NT2/D1 (cell line): ENCODE data around the gene ABCB8.

ENCODE experiments used
- DNase-seq: peaks from one replicate; pipeline ENCODE4 v3.0.0-alpha.2; 2011; ENCODE audit warnings: low read depth, low spot score
- H3K27me3 ChIP-seq: 2 replicates; pipeline ENCODE4 v1.6.0; 2011; ENCODE audit warnings: mild to moderate bottlenecking; ENCODE audit not compliant: insufficient read length, insufficient read depth
- H3K36me3 ChIP-seq: 2 replicates; pipeline ENCODE4 v1.6.1; 2011; ENCODE audit warnings: mild to moderate bottlenecking, low read length, mixed read lengths; ENCODE audit not compliant: insufficient read depth, insufficient read length
- H3K4me1 ChIP-seq: 2 replicates; pipeline ENCODE4 v1.5.1; 2011; ENCODE audit not compliant: insufficient read depth, insufficient read length
- H3K4me3 ChIP-seq: 2 replicates; pipeline ENCODE4 v1.5.1; 2011; ENCODE audit warnings: low read depth; ENCODE audit not compliant: insufficient read length
- H3K9ac ChIP-seq: 2 replicates; pipeline ENCODE4 v1.6.0; 2011; ENCODE audit warnings: low read depth; ENCODE audit not compliant: insufficient read length
- H3K9me3 ChIP-seq: 2 replicates; pipeline ENCODE4 v1.5.1; 2011; ENCODE audit warnings: mild to moderate bottlenecking, low read length; ENCODE audit not compliant: insufficient read depth
- SUZ12 ChIP-seq: IDR thresholded peaks from 2 replicates; pipeline ENCODE4 v1.6.1; 2011; ENCODE audit not compliant: insufficient read length, insufficient read depth; ENCODE audit errors: extremely low read depth
- YY1 ChIP-seq: IDR thresholded peaks from 2 replicates; pipeline ENCODE4 v1.6.1; 2011; ENCODE audit not compliant: insufficient read length, insufficient read depth
- ZNF274 ChIP-seq: IDR thresholded peaks from 2 replicates; pipeline ENCODE4 v1.6.1; 2011; ENCODE audit warnings: mild to moderate bottlenecking, low read depth, low read length

Gene ABCB8

GRCh38 chr7:151046603-151047573 is 18.6 kb downstream of the ABCB8 start:
- no peak overlapping the region for H3K9ac ChIP-seq
- H3K27me3 ChIP-seq = peaks cover 20% of the 10 kb centered on the region
- DNase-seq = no peak
- TF ChIP-seq SUZ12 (no peak), YY1 (no peak), ZNF274 (no peak)
- H3K4me3 ChIP-seq = no peak overlapping the region
- H3K4me1 ChIP-seq = peaks cover 3% of the 10 kb centered on the region
- H3K36me3 ChIP-seq = peaks cover 35% of the 10 kb centered on the region
- no peaks in the 10 kb centered on the region for H3K9me3 ChIP-seq

GRCh38 chr7:151047976-151048815 is 19.9 kb downstream of the ABCB8 start, which contains the start of gene ASIC3:
ASIC3 (plus strand) TSS chr7:151048531; CDS start chr7:151048886, 355 bp downstream.
- H3K9ac ChIP-seq = no peak within 1 kb of the TSS
- H3K9me3 ChIP-seq = no peaks in the 10 kb centered on the region
- H3K4me3 ChIP-seq = no peak within 1 kb of the TSS
- peaks cover 26% of the 10 kb centered on the region for H3K27me3 ChIP-seq
- no peak for DNase-seq
- H3K4me1 ChIP-seq = peaks cover 3% of the 10 kb centered on the region
- no peak for TF ChIP-seq SUZ12
- TF ChIP-seq ZNF274 = no peak
- no peak for TF ChIP-seq YY1
- peaks cover 24% of the 10 kb centered on the region for H3K36me3 ChIP-seq

- Histone ChIP-seq H3K9ac (no peak overlapping the region), H3K36me3 (peaks cover 21% of the 10 kb centered on the region), H3K27me3 (peaks cover 26% of the 10 kb centered on the region), H3K4me3 (no peak overlapping the region), H3K4me1 (peaks cover 3% of the 10 kb centered on the region), H3K9me3 (no peaks in the 10 kb centered on the region)
- TF ChIP-seq SUZ12 (no peak), ZNF274 (no peak), YY1 (no peak)
- DNase-seq = no peak
These were observed 20.7 kb downstream of the ABCB8 start for GRCh38 chr7:151048911-151049463.

- Histone ChIP-seq H3K27me3 (peaks cover 29% of the 10 kb centered on the region), H3K4me3 (no peak overlapping the region), H3K36me3 (peaks cover 11% of the 10 kb centered on the region), H3K4me1 (peaks cover 8% of the 10 kb centered on the region), H3K9ac (peak overlapping the region; percentile 21), H3K9me3 (no peaks in the 10 kb centered on the region)
- TF ChIP-seq YY1 (no peak), SUZ12 (no peak), ZNF274 (no peak)
- DNase-seq = peak; percentile 83
These were observed 22.9 kb downstream of the ABCB8 start for GRCh38 chr7:151051108-151051507.

- H3K36me3 ChIP-seq = peaks cover 5% of the 10 kb centered on the region
These were observed 24.8 kb downstream of the ABCB8 start for GRCh38 chr7:151053096-151053495.

GRCh38 chr7:151053751-151054150 is 25.5 kb downstream of the ABCB8 start:
- no peak overlapping the region for H3K9ac ChIP-seq
- H3K27me3 ChIP-seq = peaks cover 34% of the 10 kb centered on the region
- no peaks in the 10 kb centered on the region for H3K9me3 ChIP-seq
- no peak for DNase-seq
- H3K36me3 ChIP-seq = peaks cover 5% of the 10 kb centered on the region
- H3K4me1 ChIP-seq = peaks cover 15% of the 10 kb centered on the region
- H3K4me3 ChIP-seq = no peak overlapping the region
- TF ChIP-seq YY1 (no peak), ZNF274 (no peak), SUZ12 (no peak)

More at GRCh38 chr7:151053096-151053495, 24.8 kb downstream of the ABCB8 start:
- no peak overlapping the region for H3K4me3 ChIP-seq
- H3K9ac ChIP-seq = no peak overlapping the region
- no peak for TF ChIP-seq ZNF274
- TF ChIP-seq YY1 = no peak
- no peak for TF ChIP-seq SUZ12
- peaks cover 34% of the 10 kb centered on the region for H3K27me3 ChIP-seq
- no peaks in the 10 kb centered on the region for H3K9me3 ChIP-seq
- H3K4me1 ChIP-seq = peaks cover 15% of the 10 kb centered on the region
- no peak for DNase-seq

- TF ChIP-seq SUZ12 (no peak), ZNF274 (no peak), YY1 (no peak)
- H3K4me1 ChIP-seq = peaks cover 12% of the 10 kb centered on the region
- DNase-seq = no peak
- H3K4me3 ChIP-seq = peak overlapping the region; percentile 15
- H3K27me3 ChIP-seq = peaks cover 19% of the 10 kb centered on the region
- peaks cover 5% of the 10 kb centered on the region for H3K36me3 ChIP-seq
- H3K9ac ChIP-seq = no peak overlapping the region
- no peaks in the 10 kb centered on the region for H3K9me3 ChIP-seq
These were observed 28.0 kb downstream of the ABCB8 start for GRCh38 chr7:151056283-151056665.
